Astrocyte (in vitro differentiated cells and primary cell): ENCODE measurements around the gene MSMB. TPM values are rescaled to one million over a fixed set of nuclear protein-coding genes. Genes with fewer than 3 reads are reported as not detected.

Experiments used
- DNase-seq: peaks from one replicate; pipeline ENCODE4 v3.0.0-alpha.2; 2010; ENCODE audit warnings: low read depth
- FAIRE-seq: peaks from 2 replicates; lab custom pipeline; 2011; peaks lifted over from hg19 to GRCh38; lab: Jason Lieb, UNC
- H2AFZ ChIP-seq: 2 replicates; pipeline ENCODE4 v1.6.0; 2012; ENCODE audit warnings: low read depth, low read length, inconsistent platforms
- H3K27ac ChIP-seq: 2 replicates; pipeline ENCODE4 v1.5.1; 2011; ENCODE audit warnings: low read depth, low read length, inconsistent platforms
- H3K27me3 ChIP-seq: 2 replicates; pipeline ENCODE4 v1.6.0; 2011; ENCODE audit warnings: low read length, inconsistent platforms; ENCODE audit not compliant: insufficient read depth
- H3K36me3 ChIP-seq: 2 replicates; pipeline ENCODE4 v1.5.1; 2011; ENCODE audit warnings: low read length, inconsistent platforms; ENCODE audit not compliant: insufficient read depth
- H3K4me1 ChIP-seq: 2 replicates; pipeline ENCODE4 v1.5.1; 2011; ENCODE audit warnings: low read length, inconsistent platforms; ENCODE audit not compliant: insufficient read depth
- H3K4me2 ChIP-seq: 2 replicates; pipeline ENCODE4 v1.6.0; 2012; ENCODE audit warnings: low read length, inconsistent platforms
- H3K4me3 ChIP-seq: 2 replicates; pipeline ENCODE4 v1.5.1; 2011; ENCODE audit warnings: low read depth, mild to moderate bottlenecking, low read length, inconsistent platforms; ENCODE audit not compliant: insufficient read depth
- H3K79me2 ChIP-seq: 2 replicates; pipeline ENCODE4 v1.6.0; 2012; ENCODE audit warnings: mild to moderate bottlenecking, low read length, inconsistent platforms; ENCODE audit not compliant: insufficient read depth
- H3K9ac ChIP-seq: 2 replicates; pipeline ENCODE4 v1.6.0; 2012; ENCODE audit warnings: mild to moderate bottlenecking, low read length, inconsistent platforms
- H3K9me3 ChIP-seq: 2 replicates; pipeline ENCODE4 v1.5.1; 2012; ENCODE audit warnings: low read depth, mild to moderate bottlenecking, low read length, inconsistent platforms; ENCODE audit not compliant: insufficient read depth
- H4K20me1 ChIP-seq: 2 replicates; pipeline ENCODE4 v1.6.0; 2012; ENCODE audit warnings: low read length, inconsistent platforms; ENCODE audit not compliant: insufficient read depth
- H3K27ac Mint-ChIP-seq: one replicate; pipeline ENCODE4 v1.8.0; 2021; ENCODE audit warnings: mild to moderate bottlenecking, mixed read lengths; ENCODE audit not compliant: unreplicated experiment
- H3K27me3 Mint-ChIP-seq: one replicate; pipeline ENCODE4 v1.8.0; 2021; ENCODE audit warnings: low read depth, mixed read lengths; ENCODE audit not compliant: unreplicated experiment
- H3K36me3 Mint-ChIP-seq: one replicate; pipeline ENCODE4 v1.8.0; 2021; ENCODE audit warnings: low read depth, mixed read lengths; ENCODE audit not compliant: unreplicated experiment
- H3K4me1 Mint-ChIP-seq: one replicate; pipeline ENCODE4 v1.8.0; 2021; ENCODE audit warnings: low read depth, mixed read lengths; ENCODE audit not compliant: unreplicated experiment
- H3K4me3 Mint-ChIP-seq: one replicate; pipeline ENCODE4 v1.8.0; 2021; ENCODE audit warnings: mild to moderate bottlenecking, moderate library complexity, mixed read lengths; ENCODE audit not compliant: unreplicated experiment
- H3K9me3 Mint-ChIP-seq: one replicate; pipeline ENCODE4 v1.8.0; 2021; ENCODE audit warnings: mild to moderate bottlenecking, mixed read lengths; ENCODE audit not compliant: unreplicated experiment
- CTCF ChIP-seq: IDR thresholded peaks from 2 replicates; pipeline ENCODE4 v1.5.1; 2011; ENCODE audit warnings: low read depth, mild to moderate bottlenecking, inconsistent platforms, low read length, moderate library complexity; ENCODE audit not compliant: insufficient read depth
- EZH2 ChIP-seq: IDR thresholded peaks from 2 replicates; pipeline ENCODE4 v1.6.1; 2012; ENCODE audit warnings: mild to moderate bottlenecking, low read length, inconsistent platforms; ENCODE audit not compliant: insufficient read depth
- total RNA-seq: library from RNA; stranded (reverse); gene quantifications from 2 replicates; pipeline ENCODE4 v1.2.1, GENCODE V29; 2021

Gene MSMB
- total RNA-seq, 1 donor from 2014 or later, result not detected

GRCh38 chr10:46075869-46076268, 29.8 kb upstream of the MSMB start:
- Mint-ChIP-seq H3K27ac (no peak overlapping the region), H3K36me3 (no peaks in the 10 kb centered on the region), H3K27me3 (no peaks in the 10 kb centered on the region), H3K4me1 (peaks cover 8% of the 10 kb centered on the region), H3K9me3 (no peaks in the 10 kb centered on the region), H3K4me3 (no peak overlapping the region)
- TF ChIP-seq CTCF, result no peak
- TF ChIP-seq EZH2, result no peak
- no peaks in the 10 kb centered on the region for H3K27me3 ChIP-seq
- no peak overlapping the region for H3K4me3 ChIP-seq
- no peaks in the 10 kb centered on the region for H3K9me3 ChIP-seq
- H2AFZ ChIP-seq, result no peak overlapping the region
- no peak overlapping the region for H3K4me2 ChIP-seq
- DNase-seq (no peak), FAIRE-seq (no peak)
- no peaks in the 10 kb centered on the region for H3K36me3 ChIP-seq
- H4K20me1 ChIP-seq, result no peaks in the 10 kb centered on the region
- H3K9ac ChIP-seq, result no peak overlapping the region
- H3K4me1 ChIP-seq, result no peaks in the 10 kb centered on the region
- H3K27ac ChIP-seq, result no peak overlapping the region
- H3K79me2 ChIP-seq, result no peaks in the 10 kb centered on the region

- no peaks in the 10 kb centered on the region for H3K36me3 ChIP-seq
- no peak for TF ChIP-seq EZH2
- no peak for TF ChIP-seq CTCF
- H3K27ac ChIP-seq, result no peak overlapping the region
- no peak overlapping the region for H3K4me2 ChIP-seq
- no peak overlapping the region for H2AFZ ChIP-seq
- FAIRE-seq (no peak), DNase-seq (no peak)
- H3K79me2 ChIP-seq, result no peaks in the 10 kb centered on the region
- H3K27me3 ChIP-seq, result no peaks in the 10 kb centered on the region
- no peak overlapping the region for H3K27ac Mint-ChIP-seq
- no peaks in the 10 kb centered on the region for H3K9me3 ChIP-seq
- H4K20me1 ChIP-seq, result no peaks in the 10 kb centered on the region
- peaks cover 8% of the 10 kb centered on the region for H3K4me1 Mint-ChIP-seq
- H3K4me3 Mint-ChIP-seq, result no peak overlapping the region
- no peak overlapping the region for H3K9ac ChIP-seq
- H3K36me3 Mint-ChIP-seq, result no peaks in the 10 kb centered on the region
- no peaks in the 10 kb centered on the region for H3K9me3 Mint-ChIP-seq
- H3K27me3 Mint-ChIP-seq, result no peaks in the 10 kb centered on the region
- no peak overlapping the region for H3K4me3 ChIP-seq
- H3K4me1 ChIP-seq, result no peaks in the 10 kb centered on the region
Observed at GRCh38 chr10:46074196-46074946, 28.3 kb upstream of the MSMB start.

- Histone ChIP-seq H3K27me3 (no peaks in the 10 kb centered on the region), H3K4me1 (no peaks in the 10 kb centered on the region), H3K4me3 (no peak overlapping the region), H3K9ac (no peak overlapping the region), H3K27ac (no peak overlapping the region), H3K36me3 (no peaks in the 10 kb centered on the region), H3K9me3 (no peaks in the 10 kb centered on the region), H4K20me1 (no peaks in the 10 kb centered on the region), H3K4me2 (no peak overlapping the region), H3K79me2 (no peaks in the 10 kb centered on the region), H2AFZ (no peak overlapping the region)
- H3K4me3 Mint-ChIP-seq, result no peak overlapping the region
- peaks cover 8% of the 10 kb centered on the region for H3K4me1 Mint-ChIP-seq
- no peaks in the 10 kb centered on the region for H3K36me3 Mint-ChIP-seq
- H3K27me3 Mint-ChIP-seq, result no peaks in the 10 kb centered on the region
- DNase-seq (no peak), FAIRE-seq (no peak)
- peaks cover 2% of the 10 kb centered on the region for H3K9me3 Mint-ChIP-seq
- no peak overlapping the region for H3K27ac Mint-ChIP-seq
- TF ChIP-seq CTCF (no peak), EZH2 (no peak)
Observed at GRCh38 chr10:46073564-46073963, 27.5 kb upstream of the MSMB start.
